K562 (cell line): ENCODE measurements around the gene RAD21L1. TPM values are rescaled to one million over a fixed set of nuclear protein-coding genes. Genes with fewer than 3 reads are reported as not detected.
A peak's percentile ranks its signal among the peaks of the same experiment; 100 is the strongest.

Source experiments
- ATAC-seq: fragments of 200-7000 bp; cut with Tn5 transposase; 3 replicates; pipeline ENCODE4 v1.9.1; 2020; ENCODE audit warnings: moderate library complexity
- BruUV-seq: library from RNA; stranded (reverse); fragments of 400-500 nt; replicated peaks from 2 replicates; lab custom pipeline; 2021; lab: Mats Ljungman, UMichigan
- CTCF ChIA-PET: fragments of 300-600 bp; formaldehyde crosslinking; extraction: SDS; loops from one replicate; lab custom pipeline; 2021; ENCODE audit warnings: low intra/inter-chr PET ratio; lab: Yijun Ruan, JAX
- POLR2A ChIA-PET: fragments of 300-600, 350-650 bp; sonication (Branson Sonifier 250); formaldehyde crosslinking; extraction: SDS; loops from one replicate; lab custom pipeline; 2021; ENCODE audit warnings: antibody characterized with exemption, inconsistent platforms; lab: Yijun Ruan, JAX
- DNase-seq, 4 experiments: peaks; one replicate each; pipeline versions ENCODE4 v3.0.0 to v3.0.0-alpha.2; 2011 to 2018; ENCODE audit warnings: low spot score in 3 of 4, mixed read lengths in 3 of 4; ENCODE audit errors: extremely low read depth in 1 of 4
- FAIRE-seq: peaks from 2 replicates; lab custom pipeline; 2011; peaks lifted over from hg19 to GRCh38; lab: Jason Lieb, UNC
- H2AFZ ChIP-seq: 2 replicates; pipeline ENCODE4 v1.6.0; 2011; ENCODE audit warnings: low read depth, low read length, control low read depth, inconsistent platforms
- H3K27ac ChIP-seq: fragments of 200-600 bp; 3 replicates; pipeline ENCODE4 v1.8.0; 2011; ENCODE audit warnings: low read depth, mild to moderate bottlenecking, control low read depth, inconsistent platforms, low read length, moderate library complexity, mixed read lengths; ENCODE audit errors: extremely low read depth
- H3K27me3 ChIP-seq, 2 experiments: fragments of 300-600 bp in 1 of 2; 2 replicates in 1 of 2; 3 replicates in 1 of 2; pipeline versions ENCODE4 v1.6.0 to v1.8.0; 2011; ENCODE audit warnings: inconsistent platforms in 2 of 2, low read length in 2 of 2, mild to moderate bottlenecking in 1 of 2, mixed read lengths in 1 of 2, moderate library complexity in 1 of 2; ENCODE audit not compliant: control insufficient read depth in 2 of 2, insufficient read depth in 2 of 2
- H3K36me3 ChIP-seq: fragments of 300-600 bp; 3 replicates; pipeline ENCODE4 v1.8.0; 2011; ENCODE audit warnings: mild to moderate bottlenecking, low read length, inconsistent platforms; ENCODE audit not compliant: control insufficient read depth, insufficient read depth
- H3K4me1 ChIP-seq, 2 experiments: fragments of 200-600 bp in 1 of 2; replicated peaks in 1 of 2; 2 replicates in 1 of 2; 3 replicates in 1 of 2; pipeline versions ENCODE4 v1.5.1 to v1.8.0; 2011; ENCODE audit warnings: inconsistent platforms in 2 of 2, low read length in 2 of 2, mild to moderate bottlenecking in 1 of 2, mixed read lengths in 1 of 2, moderate library complexity in 1 of 2; ENCODE audit not compliant: control insufficient read depth in 2 of 2, insufficient read depth in 2 of 2
- H3K4me2 ChIP-seq: 2 replicates; pipeline ENCODE4 v1.6.1; 2011; ENCODE audit warnings: low read length, control low read depth, inconsistent platforms, mixed read lengths; ENCODE audit not compliant: insufficient read depth
- H3K4me3 ChIP-seq: fragments of 200-600 bp; sonication (generic), shearing (Covaris generic); 2 replicates; pipeline ENCODE4 v1.5.1; 2016; ENCODE audit warnings: control low read depth, inconsistent platforms
- H3K79me2 ChIP-seq: fragments of 200-600 bp; 3 replicates; pipeline ENCODE4 v1.8.0; 2011; ENCODE audit warnings: low read length, inconsistent platforms; ENCODE audit not compliant: control insufficient read depth, insufficient read depth
- H3K9ac ChIP-seq, 2 experiments: 2 replicates each; pipeline versions ENCODE4 v1.6.0 to v1.6.1; 2011; ENCODE audit warnings: low read depth in 2 of 2, low read length in 2 of 2, control low read depth in 1 of 2, inconsistent platforms in 1 of 2, mild to moderate bottlenecking in 1 of 2, mixed read lengths in 1 of 2; ENCODE audit not compliant: insufficient read depth in 1 of 2
- H3K9me1 ChIP-seq: one replicate; pipeline ENCODE4 v1.6.0; 2011; ENCODE audit warnings: inconsistent platforms, mild to moderate bottlenecking, low read length, moderate library complexity; ENCODE audit not compliant: control insufficient read depth, insufficient read depth
- H3K9me3 ChIP-seq: replicated peaks from 2 replicates; pipeline ENCODE4 v1.5.1; 2011; ENCODE audit warnings: low read depth, low read length, inconsistent platforms; ENCODE audit not compliant: control insufficient read depth, insufficient read depth
- H4K20me1 ChIP-seq: replicated peaks from 2 replicates; pipeline ENCODE4 v1.6.1; 2011; ENCODE audit warnings: low read length, inconsistent platforms, mixed read lengths; ENCODE audit not compliant: control insufficient read depth, insufficient read depth
- BRD4 ChIP-seq: fragments of 200-600 bp; sonication (generic); IDR thresholded peaks from 2 replicates; pipeline ENCODE4 v1.6.1; 2017; ENCODE audit warnings: inconsistent platforms
- EP400 ChIP-seq: fragments of 450-650 bp; IDR thresholded peaks from 2 replicates; pipeline ENCODE4 v1.6.1; 2017; ENCODE audit warnings: antibody characterized with exemption, mild to moderate bottlenecking, moderate library complexity
- HDAC1 ChIP-seq, 2 experiments: fragments of 450-650 bp; IDR thresholded peaks; 2 replicates each; pipeline ENCODE4 v1.6.1; 2016 to 2017; ENCODE audit warnings: inconsistent platforms in 1 of 2, mild to moderate bottlenecking in 1 of 2, moderate library complexity in 1 of 2
- KLF1 ChIP-seq: fragments of 450-650 bp; IDR thresholded peaks from 2 replicates; pipeline ENCODE4 v1.6.1; 2016; ENCODE audit warnings: missing genetic modification characterization, missing compliant biosample characterization
- KLF16 ChIP-seq: IDR thresholded peaks from 2 replicates; pipeline ENCODE4 v1.6.1; 2016; ENCODE audit warnings: antibody characterized with exemption
- MAFG ChIP-seq: fragments of 450-650 bp; conservative IDR thresholded peaks from 2 replicates; pipeline ENCODE4 v1.6.1; 2016; ENCODE audit warnings: missing genetic modification characterization, missing compliant biosample characterization
- NCOA2 ChIP-seq, 2 experiments: fragments of 450-650 bp; IDR thresholded peaks; 2 replicates each; pipeline ENCODE4 v1.6.1; 2018; ENCODE audit warnings: mild to moderate bottlenecking in 2 of 2, moderate library complexity in 1 of 2; ENCODE audit not compliant: partially characterized antibody in 2 of 2
- PHB2 ChIP-seq: fragments of 450-650 bp; IDR thresholded peaks from 2 replicates; pipeline ENCODE4 v1.6.1; 2017; ENCODE audit warnings: low read depth
- RFX1 ChIP-seq: fragments of 450-650 bp; IDR thresholded peaks from 2 replicates; pipeline ENCODE4 v1.6.1; 2016; ENCODE audit warnings: mild to moderate bottlenecking, moderate library complexity
- TRIM28 ChIP-seq: fragments of 450-650 bp; IDR thresholded peaks from 2 replicates; pipeline ENCODE4 v1.6.1; 2017
- ZKSCAN8 ChIP-seq: fragments of 200-800 bp; sonication (Bioruptor generic); IDR thresholded peaks from 2 replicates; pipeline ENCODE4 v1.6.1; 2016; ENCODE audit warnings: missing genetic modification characterization, missing compliant biosample characterization
- WGBS: fragments of 100-300 bp; shearing (Covaris generic); methylation state at CpG from one replicate; pipeline ENCODE4 v1.1.6; 2016; ENCODE audit warnings: low coverage, mixed read lengths; ENCODE audit not compliant: insufficient coverage; ENCODE audit errors: missing lambda C conversion rate; 5-methylcytosine and 5-hydroxymethylcytosine counted together
- in situ Hi-C: fragments of 300-500 bp; cut with MboI; formaldehyde crosslinking; loops from 4 replicates; pipeline ENCODE4 v1.15.0; 2018; ENCODE audit warnings: inconsistent platforms, mixed read lengths
- intact Hi-C: fragments of 100-400 bp; cut with micrococcal nuclease; formaldehyde crosslinking; loops from 2 replicates; pipeline ENCODE4 v1.14.2; 2022
- polyA plus RNA-seq, 8 experiments: library from polyadenylated mRNA; depleted of rRNA in 4 of 8; stranded (reverse) in 5 of 8; unstranded in 3 of 8; fragments of >200 nt; fragmentation: Nextera tagmentation in 2 of 8; fragmentation: Illumina TruSeq in 1 of 8; extraction: Ambion mirVana in 2 of 8; extraction: Trizol in 1 of 8; gene quantifications; 2 replicates each; pipeline versions ENCODE4 v1.2.1 to v1.2.3, GENCODE V29; 2011 to 2014; ENCODE audit warnings: inconsistent platforms in 1 of 8, missing spikeins in 1 of 8
- total RNA-seq, 7 experiments: library from RNA; depleted of rRNA in 6 of 7; stranded (reverse); fragments of >200 nt in 6 of 7; fragmentation: Illumina TruSeq in 2 of 7; extraction: Trizol in 2 of 7; gene quantifications; 2 replicates each; pipeline versions ENCODE4 v1.2.1 to v1.2.3, GENCODE V29; 2011 to 2021; ENCODE audit warnings: low replicate concordance in 1 of 7
- TF ChIP-seq, protein P1 (sequence below): IDR thresholded peaks from 2 replicates; pipeline ENCODE4 v1.6.1; 2012; ENCODE audit warnings: low read depth, low read length, improper control_type of control experiment, borderline replicate concordance
- TF ChIP-seq, protein P2 (sequence below), 2 experiments: fragments of 450-650 bp in 1 of 2; sonication (generic) in 1 of 2; formaldehyde crosslinking in 1 of 2; IDR thresholded peaks in 1 of 2; conservative IDR thresholded peaks in 1 of 2; 2 replicates each; pipeline versions ENCODE4 v1.6.1 to v1.8.1; 2016 to 2023; ENCODE audit warnings: mild to moderate bottlenecking in 2 of 2, moderate library complexity in 2 of 2, inconsistent platforms in 1 of 2, missing genetic modification reagents in 1 of 2
- TF ChIP-seq, protein P3 (sequence below): fragments of 250-450 bp; sonication (Bioruptor Pico); IDR thresholded peaks from 2 replicates; pipeline ENCODE4 v1.4.0; 2020; ENCODE audit warnings: mild to moderate bottlenecking
- TF ChIP-seq, protein P4 (sequence below): fragments of 450-650 bp; IDR thresholded peaks from 2 replicates; pipeline ENCODE4 v1.6.1; 2016; ENCODE audit warnings: antibody characterized with exemption
- TF ChIP-seq, protein P5 (sequence below): sonication (generic); formaldehyde crosslinking; IDR thresholded peaks from 2 replicates; pipeline ENCODE4 v1.8.0; 2023; ENCODE audit warnings: mild to moderate bottlenecking, missing genetic modification reagents

RAD21L1 gene
- total and polyA plus RNA-seq, 9 of the 15 experiments (the other 6 are each of a cell fraction or from before 2014, with no cell fraction given): 0.17 to 1.7 (median 0.45) TPM; not detected in 1

DNA sequence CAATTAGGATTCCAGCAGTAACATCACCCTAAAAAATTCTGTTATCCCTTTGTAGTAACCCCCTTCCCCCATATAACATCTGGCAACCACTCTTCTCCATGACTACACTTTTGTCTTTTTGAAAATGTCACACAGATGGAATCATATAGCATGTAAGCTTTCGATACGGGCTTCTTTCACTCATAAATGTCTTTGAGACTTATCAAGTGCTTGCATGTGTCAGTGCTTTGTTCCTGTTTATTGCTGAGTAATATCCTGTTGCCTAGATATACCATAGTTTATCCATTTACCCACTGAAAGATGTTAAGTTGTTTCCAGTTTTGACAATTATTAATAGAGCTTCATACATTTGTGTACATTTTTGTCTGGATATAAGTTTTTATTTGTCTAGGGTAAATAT, 29.8 kb downstream of the RAD21L1 start:
- DNase-seq (peak; percentile 38 to 79 (median 48)), FAIRE-seq (peak; percentile 26), ATAC-seq (peak; percentile 79)
- Histone ChIP-seq H3K4me1 (peaks cover 0 to 32% of the 10 kb centered on the region in 2 experiments; a peak in 3 of 5 replicates), H3K27ac (peak overlapping the region; percentile 81; the same call in 2 of the 3 replicates), H3K9ac (0 out of 4 replicates have a peak overlapping the region, but pooled peaks of 1 of the 2 experiments have one; percentile 17), H3K9me1 (no peaks in the 10 kb centered on the region), H3K79me2 (no peaks in the 10 kb centered on the region), H3K36me3 (peaks cover 3% of the 10 kb centered on the region; the same call in 1 of the 3 replicates), H4K20me1 (no peaks in the 10 kb centered on the region), H2AFZ (no peak overlapping the region), H3K9me3 (peaks cover 12% of the 10 kb centered on the region), H3K27me3 (no peaks in the 10 kb centered on the region), H3K4me2 (no peak overlapping the region), H3K4me3 (no peak overlapping the region)
- intact Hi-C loops (no loop called here), in situ Hi-C loops (no loop called here)
- no TSS peak for BruUV-seq
- ChIA-PET POLR2A (no interaction called here), CTCF (no interaction called here)
- 0% methylated on average over 2 of the region's 2 CpGs for whole genome bisulfite sequencing
- peak; percentile 84 for TF ChIP-seq MAFG (tag)
- TF ChIP-seq, protein P1, sequence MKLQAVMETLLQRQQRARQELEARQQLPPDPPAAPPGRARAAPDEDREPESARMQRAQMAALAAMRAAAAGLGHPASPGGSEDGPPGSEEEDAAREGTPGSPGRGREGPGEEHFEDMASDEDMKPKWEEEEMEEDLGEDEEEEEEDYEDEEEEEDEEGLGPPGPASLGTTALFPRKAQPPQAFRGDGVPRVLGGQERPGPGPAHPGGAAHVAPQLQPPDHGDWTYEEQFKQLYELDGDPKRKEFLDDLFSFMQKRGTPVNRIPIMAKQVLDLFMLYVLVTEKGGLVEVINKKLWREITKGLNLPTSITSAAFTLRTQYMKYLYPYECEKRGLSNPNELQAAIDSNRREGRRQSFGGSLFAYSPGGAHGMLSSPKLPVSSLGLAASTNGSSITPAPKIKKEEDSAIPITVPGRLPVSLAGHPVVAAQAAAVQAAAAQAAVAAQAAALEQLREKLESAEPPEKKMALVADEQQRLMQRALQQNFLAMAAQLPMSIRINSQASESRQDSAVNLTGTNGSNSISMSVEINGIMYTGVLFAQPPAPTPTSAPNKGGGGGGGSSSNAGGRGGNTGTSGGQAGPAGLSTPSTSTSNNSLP: peak; percentile 90
- TF ChIP-seq NCOA2 (IDR thresholded peaks at IDR 0.05; ENCODE audit: partially characterized antibody in 2 of 2): peak in 1 of 2 experiments; percentile 49
- TF ChIP-seq KLF16: peak; percentile 73; the same call in 1 of the 2 replicates
- TF ChIP-seq PHB2: peak; percentile 60; the same call in 1 of the 2 replicates
- TF ChIP-seq, protein P2, sequence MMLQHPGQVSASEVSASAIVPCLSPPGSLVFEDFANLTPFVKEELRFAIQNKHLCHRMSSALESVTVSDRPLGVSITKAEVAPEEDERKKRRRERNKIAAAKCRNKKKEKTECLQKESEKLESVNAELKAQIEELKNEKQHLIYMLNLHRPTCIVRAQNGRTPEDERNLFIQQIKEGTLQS (IDR thresholded peaks at IDR 0.05): peak; percentile 63
- TF ChIP-seq, protein P2 (CRISPR knock-in tag; conservative IDR thresholded peaks at IDR 0.05): no peak
- TF ChIP-seq BRD4: no peak
- TF ChIP-seq ZKSCAN8 (CRISPR knock-in tag): peak; percentile 49; the same call in 1 of the 2 replicates
- TF ChIP-seq, protein P3, sequence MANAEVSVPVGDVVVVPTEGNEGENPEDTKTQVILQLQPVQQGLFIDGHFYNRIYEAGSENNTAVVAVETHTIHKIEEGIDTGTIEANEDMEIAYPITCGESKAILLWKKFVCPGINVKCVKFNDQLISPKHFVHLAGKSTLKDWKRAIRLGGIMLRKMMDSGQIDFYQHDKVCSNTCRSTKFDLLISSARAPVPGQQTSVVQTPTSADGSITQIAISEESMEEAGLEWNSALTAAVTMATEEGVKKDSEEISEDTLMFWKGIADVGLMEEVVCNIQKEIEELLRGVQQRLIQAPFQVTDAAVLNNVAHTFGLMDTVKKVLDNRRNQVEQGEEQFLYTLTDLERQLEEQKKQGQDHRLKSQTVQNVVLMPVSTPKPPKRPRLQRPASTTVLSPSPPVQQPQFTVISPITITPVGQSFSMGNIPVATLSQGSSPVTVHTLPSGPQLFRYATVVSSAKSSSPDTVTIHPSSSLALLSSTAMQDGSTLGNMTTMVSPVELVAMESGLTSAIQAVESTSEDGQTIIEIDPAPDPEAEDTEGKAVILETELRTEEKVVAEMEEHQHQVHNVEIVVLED (CRISPR knock-in tag): no peak
- TF ChIP-seq, protein P4, sequence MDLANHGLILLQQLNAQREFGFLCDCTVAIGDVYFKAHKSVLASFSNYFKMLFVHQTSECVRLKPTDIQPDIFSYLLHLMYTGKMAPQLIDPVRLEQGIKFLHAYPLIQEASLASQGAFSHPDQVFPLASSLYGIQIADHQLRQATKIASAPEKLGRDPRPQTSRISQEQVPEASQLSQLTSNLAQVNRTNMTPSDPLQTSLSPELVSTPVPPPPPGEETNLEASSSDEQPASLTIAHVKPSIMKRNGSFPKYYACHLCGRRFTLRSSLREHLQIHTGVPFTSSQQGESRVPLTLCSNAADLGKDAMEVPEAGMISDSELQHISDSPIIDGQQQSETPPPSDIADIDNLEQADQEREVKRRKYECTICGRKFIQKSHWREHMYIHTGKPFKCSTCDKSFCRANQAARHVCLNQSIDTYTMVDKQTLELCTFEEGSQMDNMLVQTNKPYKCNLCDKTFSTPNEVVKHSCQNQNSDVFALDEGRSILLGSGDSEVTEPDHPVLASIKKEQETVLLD: 0 out of 2 replicates have a peak, but pooled peaks have one; percentile 25
- peak in 1 of 2 experiments; percentile 36; a peak in 1 of 4 replicates for TF ChIP-seq HDAC1 (IDR thresholded peaks at IDR 0.05)
- TF ChIP-seq KLF1: no peak
- TF ChIP-seq RFX1: peak; percentile 76
- TF ChIP-seq, protein P5, sequence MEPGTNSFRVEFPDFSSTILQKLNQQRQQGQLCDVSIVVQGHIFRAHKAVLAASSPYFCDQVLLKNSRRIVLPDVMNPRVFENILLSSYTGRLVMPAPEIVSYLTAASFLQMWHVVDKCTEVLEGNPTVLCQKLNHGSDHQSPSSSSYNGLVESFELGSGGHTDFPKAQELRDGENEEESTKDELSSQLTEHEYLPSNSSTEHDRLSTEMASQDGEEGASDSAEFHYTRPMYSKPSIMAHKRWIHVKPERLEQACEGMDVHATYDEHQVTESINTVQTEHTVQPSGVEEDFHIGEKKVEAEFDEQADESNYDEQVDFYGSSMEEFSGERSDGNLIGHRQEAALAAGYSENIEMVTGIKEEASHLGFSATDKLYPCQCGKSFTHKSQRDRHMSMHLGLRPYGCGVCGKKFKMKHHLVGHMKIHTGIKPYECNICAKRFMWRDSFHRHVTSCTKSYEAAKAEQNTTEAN (CRISPR knock-in tag): no peak
- peak; percentile 63 for TF ChIP-seq EP400
- TF ChIP-seq TRIM28: peak; percentile 93
